Suprapubic skin (tissue), 4 donors: ENCODE measurements around the gene SMIM5. TPM values are rescaled to one million over a fixed set of nuclear protein-coding genes. Genes with fewer than 3 reads are reported as not detected.

Source experiments
- DNase-seq, 2 donors: peaks; one replicate each; pipeline ENCODE4 v3.0.0-alpha.2; 2019; ENCODE audit warnings: low spot score in 2 of 2
- H3K27ac ChIP-seq: fragments of 200-600 bp; sonication (generic); one replicate; pipeline ENCODE4 v1.5.1; 2019
- H3K27me3 ChIP-seq: fragments of 200-600 bp; sonication (generic); one replicate; pipeline ENCODE4 v1.5.1; 2019
- H3K36me3 ChIP-seq: fragments of 200-600 bp; sonication (generic); one replicate; pipeline ENCODE4 v1.5.1; 2019
- H3K4me1 ChIP-seq: fragments of 200-600 bp; sonication (generic); one replicate; pipeline ENCODE4 v1.5.1; 2019
- H3K4me3 ChIP-seq: fragments of 200-600 bp; sonication (generic); one replicate; pipeline ENCODE4 v1.5.1; 2019; ENCODE audit warnings: mild to moderate bottlenecking
- H3K9me3 ChIP-seq: fragments of 200-600 bp; sonication (generic); one replicate; pipeline ENCODE4 v1.5.1; 2019
- CTCF ChIP-seq, 2 donors: fragments of 200-600 bp in 1 of 2; fragments of 450-650 bp in 1 of 2; sonication (generic) in 1 of 2; IDR thresholded peaks; one replicate each; pipeline ENCODE4 v1.5.1; 2016 to 2019; ENCODE audit warnings: antibody characterized with exemption in 2 of 2, mild to moderate bottlenecking in 1 of 2, moderate library complexity in 1 of 2
- EP300 ChIP-seq: sonication (generic); formaldehyde crosslinking; IDR thresholded peaks from one replicate; pipeline ENCODE4 v1.6.1; 2017; ENCODE audit warnings: antibody characterized with exemption
- POLR2A ChIP-seq, 2 donors: fragments of 450-650 bp; IDR thresholded peaks; one replicate each; pipeline ENCODE4 v1.6.1; 2017; ENCODE audit warnings: antibody characterized with exemption in 2 of 2, mild to moderate bottlenecking in 2 of 2, moderate library complexity in 2 of 2
- POLR2AphosphoS5 ChIP-seq, 3 donors: sonication (generic); formaldehyde crosslinking; IDR thresholded peaks; one replicate each; pipeline ENCODE4 v1.6.1; 2017; ENCODE audit warnings: antibody characterized with exemption in 3 of 3
- WGBS: methylation state at CpG from one replicate; pipeline ENCODE4 v1.1.5; 2018; 5-methylcytosine and 5-hydroxymethylcytosine counted together
- total RNA-seq, 4 donors: library from RNA; depleted of rRNA; stranded (reverse); fragments of >200 nt; gene quantifications; one replicate each; pipeline ENCODE4 v1.1.0, GENCODE V29; 2016

Gene SMIM5
- total RNA-seq, 4 donors from 2014 or later, result 1.7 to 11.8 (median 8.6) TPM

GRCh38 chr17:75617218-75617617 is 16.0 kb upstream of the SMIM5 start:
- no peak for DNase-seq
- Histone ChIP-seq H3K27me3 (no peaks in the 10 kb centered on the region), H3K4me3 (no peak overlapping the region), H3K27ac (no peak overlapping the region), H3K36me3 (peaks cover 82% of the 10 kb centered on the region), H3K4me1 (no peaks in the 10 kb centered on the region), H3K9me3 (no peaks in the 10 kb centered on the region)
- 94% methylated on average over 12 of the region's 16 CpGs for WGBS
- TF ChIP-seq POLR2AphosphoS5 (IDR thresholded peaks at IDR 0.05) (no peak), POLR2A (IDR thresholded peaks at IDR 0.05) (no peak), EP300 (no peak), CTCF (IDR thresholded peaks at IDR 0.05) (no peak)

GRCh38 chr17:75617675-75618074 is 15.6 kb upstream of the SMIM5 start:
- peaks cover 79% of the 10 kb centered on the region for H3K36me3 ChIP-seq
- H3K4me3 ChIP-seq, result no peak overlapping the region
- H3K27me3 ChIP-seq, result no peaks in the 10 kb centered on the region
- H3K27ac ChIP-seq, result no peak overlapping the region
- no peak for DNase-seq
- no peaks in the 10 kb centered on the region for H3K4me1 ChIP-seq
- no peak for TF ChIP-seq POLR2A (IDR thresholded peaks at IDR 0.05)
- TF ChIP-seq CTCF (IDR thresholded peaks at IDR 0.05), result no peak
- TF ChIP-seq EP300, result no peak
- no peak for TF ChIP-seq POLR2AphosphoS5 (IDR thresholded peaks at IDR 0.05)
- no CpG with 5 or more reads among the region's 11 CpGs for WGBS
- no peaks in the 10 kb centered on the region for H3K9me3 ChIP-seq

DNA sequence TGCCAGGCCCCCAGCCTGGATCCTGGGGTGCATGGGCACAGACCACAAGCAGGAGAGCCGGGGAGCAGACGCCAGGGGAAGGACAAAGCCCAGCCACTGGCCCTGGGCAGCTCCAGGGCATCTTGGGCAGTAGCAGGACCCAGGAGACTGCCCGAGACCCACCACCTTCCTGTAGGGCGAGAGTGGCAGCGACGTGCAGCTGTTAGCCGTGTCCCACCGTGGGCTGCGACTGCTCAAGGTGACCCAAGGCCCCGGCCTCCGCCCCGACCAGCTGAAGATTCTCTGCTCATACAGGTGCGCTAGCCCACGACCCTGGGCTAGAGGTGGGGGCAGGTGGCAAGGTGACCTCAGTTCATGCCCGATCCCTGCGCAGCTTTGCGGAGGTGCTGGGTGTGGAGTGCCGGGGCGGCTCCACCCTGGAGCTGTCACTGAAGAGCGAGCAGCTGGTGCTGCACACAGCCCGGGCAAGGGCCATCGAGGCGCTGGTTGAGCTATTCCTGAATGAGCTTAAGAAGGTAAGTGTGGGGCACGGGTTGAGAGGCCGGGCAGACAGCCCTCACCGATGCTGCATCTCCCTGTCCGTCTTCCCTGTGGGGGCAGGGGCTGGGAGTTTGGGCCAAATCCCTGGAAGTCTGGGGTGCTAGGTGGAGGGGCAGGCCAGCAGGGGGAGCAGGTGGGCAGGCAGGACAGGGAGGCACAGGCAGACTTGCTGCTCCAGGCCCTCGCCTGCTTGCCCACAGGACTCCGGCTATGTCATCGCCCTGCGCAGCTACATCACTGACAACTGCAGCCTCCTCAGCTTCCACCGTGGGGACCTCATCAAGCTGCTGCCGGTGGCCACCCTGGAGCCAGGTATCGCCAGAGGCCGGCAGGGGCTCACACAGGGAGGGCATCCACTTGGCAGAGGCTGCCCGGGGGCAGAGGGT is 13.5 kb upstream of the SMIM5 start:
- H3K36me3 ChIP-seq, result peaks cover 66% of the 10 kb centered on the region
- no peaks in the 10 kb centered on the region for H3K27me3 ChIP-seq
- H3K27ac ChIP-seq, result no peak overlapping the region
- no peak overlapping the region for H3K4me3 ChIP-seq
- TF ChIP-seq CTCF (IDR thresholded peaks at IDR 0.05) (peak in 1 of 2 donors; percentile 28), EP300 (no peak), POLR2A (IDR thresholded peaks at IDR 0.05) (no peak), POLR2AphosphoS5 (IDR thresholded peaks at IDR 0.05) (no peak)
- no peaks in the 10 kb centered on the region for H3K9me3 ChIP-seq
- no peak for DNase-seq
- 80% methylated on average over 4 of the region's 36 CpGs for WGBS
- no peaks in the 10 kb centered on the region for H3K4me1 ChIP-seq

DNA sequence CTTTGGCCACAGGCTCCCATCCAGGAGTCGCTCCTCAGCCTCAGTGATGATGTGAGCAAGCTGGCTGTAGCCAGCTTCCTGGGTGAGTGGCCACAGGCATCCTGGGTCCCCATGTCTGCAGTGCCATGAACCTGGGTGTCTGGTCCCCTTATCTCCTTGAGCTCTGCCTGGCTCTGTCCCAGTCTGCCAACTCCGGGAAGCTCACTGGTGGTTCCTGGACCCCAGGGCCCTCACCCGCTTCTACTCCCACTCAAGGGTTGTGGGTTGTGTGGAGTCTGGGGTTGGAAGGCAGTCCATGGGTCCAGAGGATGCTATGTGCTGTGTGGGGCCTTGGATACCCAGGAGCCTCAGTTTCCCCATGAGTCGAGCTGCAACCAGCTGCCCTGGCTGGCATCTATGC is 11.7 kb upstream of the SMIM5 start:
- no peak overlapping the region for H3K4me3 ChIP-seq
- DNase-seq, result no peak
- H3K27ac ChIP-seq, result no peak overlapping the region
- WGBS, result 90% methylated on average over 4 of the region's 4 CpGs
- TF ChIP-seq POLR2AphosphoS5 (IDR thresholded peaks at IDR 0.05) (no peak), CTCF (IDR thresholded peaks at IDR 0.05) (no peak), EP300 (no peak), POLR2A (IDR thresholded peaks at IDR 0.05) (no peak)
- H3K27me3 ChIP-seq, result no peaks in the 10 kb centered on the region
- no peaks in the 10 kb centered on the region for H3K9me3 ChIP-seq
- H3K36me3 ChIP-seq, result peaks cover 64% of the 10 kb centered on the region
- H3K4me1 ChIP-seq, result no peaks in the 10 kb centered on the region

GRCh38 chr17:75622076-75622475 is 11.2 kb upstream of the SMIM5 start:
- DNase-seq, result no peak
- no peak overlapping the region for H3K27ac ChIP-seq
- H3K36me3 ChIP-seq, result peaks cover 64% of the 10 kb centered on the region
- no peaks in the 10 kb centered on the region for H3K4me1 ChIP-seq
- no peaks in the 10 kb centered on the region for H3K9me3 ChIP-seq
- no peaks in the 10 kb centered on the region for H3K27me3 ChIP-seq
- TF ChIP-seq POLR2A (IDR thresholded peaks at IDR 0.05), result no peak
- no peak for TF ChIP-seq CTCF (IDR thresholded peaks at IDR 0.05)
- no peak for TF ChIP-seq EP300
- H3K4me3 ChIP-seq, result no peak overlapping the region
- 83% methylated on average over 8 of the region's 8 CpGs for WGBS
